Gastrocnemius medialis (tissue), 4 donors: ENCODE measurements around the gene CTTNBP2. TPM values are rescaled to one million over a fixed set of nuclear protein-coding genes. Genes with fewer than 3 reads are reported as not detected.

ENCODE experiments used
- ATAC-seq, 2 donors: fragments of 150-250 bp; one replicate each; pipeline ENCODE4 v1.9.1; 2016
- DNase-seq, 2 donors: peaks; one replicate each; pipeline ENCODE4 v3.0.0-alpha.2; 2019
- H3K27ac ChIP-seq, 4 donors: fragments of 200-600 bp; sonication (generic); 1 replicate in 1 of 4; 2 replicates in 3 of 4; pipeline ENCODE4 v1.5.1; 2016 to 2018; ENCODE audit warnings: mild to moderate bottlenecking in 2 of 4, moderate library complexity in 1 of 4
- H3K27me3 ChIP-seq, 3 donors: fragments of 200-600 bp; sonication (generic) in 2 of 3; 1 replicate in 1 of 3; 2 replicates in 2 of 3; pipeline versions ENCODE4 v1.5.1 to v1.6.0; 2016 to 2019; ENCODE audit warnings: mild to moderate bottlenecking in 1 of 3, moderate library complexity in 1 of 3
- H3K36me3 ChIP-seq, 2 donors: fragments of 200-600 bp; sonication (generic) in 1 of 2; one replicate each; pipeline ENCODE4 v1.5.1; 2017 to 2018
- H3K4me1 ChIP-seq, 2 donors: fragments of 200-600 bp; sonication (generic) in 1 of 2; one replicate each; pipeline ENCODE4 v1.5.1; 2016 to 2017; ENCODE audit warnings: mild to moderate bottlenecking in 2 of 2
- H3K4me3 ChIP-seq, 4 donors: fragments of 200-600 bp; sonication (generic) in 3 of 4; 1 replicate in 1 of 4; 2 replicates in 3 of 4; pipeline ENCODE4 v1.5.1; 2016 to 2019; ENCODE audit warnings: mild to moderate bottlenecking in 2 of 4
- H3K9me3 ChIP-seq, 3 donors: fragments of 200-600 bp; sonication (generic) in 2 of 3; 1 replicate in 1 of 3; 2 replicates in 2 of 3; pipeline ENCODE4 v1.5.1; 2016 to 2019
- POLR2A ChIP-seq, 2 donors: fragments of 450-650 bp; IDR thresholded peaks; one replicate each; pipeline ENCODE4 v1.6.1; 2017; ENCODE audit warnings: antibody characterized with exemption in 2 of 2, mild to moderate bottlenecking in 2 of 2, moderate library complexity in 2 of 2
- in situ Hi-C, 4 donors: fragments of 200-750 bp; cut with MboI; loops; one replicate each; pipeline versions ENCODE4 v1.15.0 to v1.8.0; 2017; ENCODE audit warnings: low sequenced_read_pairs in 4 of 4
- intact Hi-C: fragments of 100-400 bp; cut with DNase I; formaldehyde crosslinking; loops from one replicate; pipeline ENCODE4 v1.15.1; 2023; ENCODE audit warnings: low total_unique reads
- total RNA-seq, 4 donors: library from RNA; depleted of rRNA; stranded (reverse); fragments of >200 nt; gene quantifications; one replicate each; pipeline versions ENCODE4 v1.1.0 to v1.2.3, GENCODE V29; 2016
- TF ChIP-seq, protein P1 (sequence below), 5 experiments: fragments of 450-650 bp in 3 of 5; fragments of 200-600 bp in 2 of 5; sonication (generic) in 2 of 5; IDR thresholded peaks in 4 of 5; conservative IDR thresholded peaks in 1 of 5; 1 replicate in 4 of 5; 2 replicates in 1 of 5; pipeline ENCODE4 v1.5.1; 2016 to 2019; ENCODE audit warnings: antibody characterized with exemption in 5 of 5, mild to moderate bottlenecking in 3 of 5, moderate library complexity in 3 of 5

The CTTNBP2 gene
- total RNA-seq, 4 donors from 2014 or later = 0.49 to 1.8 (median 1.5) TPM

DNA sequence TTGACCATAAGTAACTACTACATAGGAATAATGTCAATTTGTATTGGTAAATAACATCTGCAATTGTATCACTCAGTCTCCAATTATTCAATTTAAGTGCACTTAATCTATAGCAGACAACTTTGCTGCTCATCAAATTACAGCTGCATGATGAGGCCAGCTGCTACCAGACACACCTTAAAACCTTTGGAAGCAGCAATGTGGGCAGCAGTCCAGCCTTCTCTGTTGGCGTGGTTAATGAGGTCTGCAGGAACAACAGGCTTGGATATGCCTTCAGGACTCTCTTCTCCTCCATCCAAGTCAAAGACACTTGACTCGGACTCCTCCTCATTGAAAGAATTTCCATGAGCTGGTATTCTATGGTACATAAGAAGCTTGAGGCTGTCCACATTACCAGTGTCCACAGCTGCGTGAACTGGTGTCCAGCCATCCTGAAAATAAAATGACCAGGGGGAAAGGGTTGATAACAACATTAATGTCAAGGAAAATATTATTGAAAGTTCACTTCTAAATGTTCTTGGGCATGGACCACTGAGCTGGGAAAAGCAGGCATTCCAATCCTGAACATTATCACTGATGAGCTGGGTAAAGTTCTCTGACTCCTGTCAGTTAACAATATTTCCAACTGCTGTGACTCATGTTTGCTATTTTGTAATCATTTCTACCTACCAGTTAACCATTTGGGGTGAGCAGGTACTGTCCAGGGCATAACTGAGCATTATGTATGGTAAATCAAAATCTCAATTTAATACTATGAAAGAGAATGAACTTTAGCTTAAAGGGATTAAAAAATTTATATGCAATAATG is 95.7 kb downstream of the CTTNBP2 start:
- Histone ChIP-seq H3K27ac (no peak overlapping the region), H3K27me3 (no peaks in the 10 kb centered on the region), H3K4me1 (no peaks in the 10 kb centered on the region), H3K9me3 (no peaks in the 10 kb centered on the region), H3K36me3 (no peaks in the 10 kb centered on the region), H3K4me3 (no peak overlapping the region)
- TF ChIP-seq, protein P1, sequence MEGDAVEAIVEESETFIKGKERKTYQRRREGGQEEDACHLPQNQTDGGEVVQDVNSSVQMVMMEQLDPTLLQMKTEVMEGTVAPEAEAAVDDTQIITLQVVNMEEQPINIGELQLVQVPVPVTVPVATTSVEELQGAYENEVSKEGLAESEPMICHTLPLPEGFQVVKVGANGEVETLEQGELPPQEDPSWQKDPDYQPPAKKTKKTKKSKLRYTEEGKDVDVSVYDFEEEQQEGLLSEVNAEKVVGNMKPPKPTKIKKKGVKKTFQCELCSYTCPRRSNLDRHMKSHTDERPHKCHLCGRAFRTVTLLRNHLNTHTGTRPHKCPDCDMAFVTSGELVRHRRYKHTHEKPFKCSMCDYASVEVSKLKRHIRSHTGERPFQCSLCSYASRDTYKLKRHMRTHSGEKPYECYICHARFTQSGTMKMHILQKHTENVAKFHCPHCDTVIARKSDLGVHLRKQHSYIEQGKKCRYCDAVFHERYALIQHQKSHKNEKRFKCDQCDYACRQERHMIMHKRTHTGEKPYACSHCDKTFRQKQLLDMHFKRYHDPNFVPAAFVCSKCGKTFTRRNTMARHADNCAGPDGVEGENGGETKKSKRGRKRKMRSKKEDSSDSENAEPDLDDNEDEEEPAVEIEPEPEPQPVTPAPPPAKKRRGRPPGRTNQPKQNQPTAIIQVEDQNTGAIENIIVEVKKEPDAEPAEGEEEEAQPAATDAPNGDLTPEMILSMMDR (IDR thresholded peaks at IDR 0.05 in 4 of 5, conservative IDR thresholded peaks at IDR 0.05 in 1 of 5) = no peak
- TF ChIP-seq POLR2A (IDR thresholded peaks at IDR 0.05) = no peak
- no peak for ATAC-seq
- intact Hi-C loops (no loop called here), in situ Hi-C loops (no loop called here)
- no peak for DNase-seq

DNA sequence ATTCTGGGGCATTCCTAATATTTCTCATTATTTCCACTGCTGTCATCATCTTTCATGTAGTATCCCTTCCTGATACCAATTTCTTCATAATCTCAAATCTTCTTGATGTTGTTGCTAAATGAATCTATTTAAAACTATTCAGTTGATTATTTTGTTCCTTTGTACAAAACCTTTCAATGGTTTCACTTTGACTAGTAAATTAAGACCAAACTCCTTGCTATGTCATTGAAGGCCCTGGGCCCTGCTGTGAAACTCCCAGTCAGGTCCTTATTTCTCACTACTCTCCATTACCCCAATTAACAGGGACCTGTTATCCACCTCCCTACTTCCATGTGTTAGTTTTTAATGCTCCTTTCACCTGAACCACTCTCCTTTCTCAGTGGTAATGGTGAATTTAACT is 97.0 kb downstream of the CTTNBP2 start:
- no peaks in the 10 kb centered on the region for H3K27me3 ChIP-seq
- H3K27ac ChIP-seq = no peak overlapping the region
- H3K4me3 ChIP-seq = no peak overlapping the region
- DNase-seq (no peak), ATAC-seq (no peak)
- no peak for TF ChIP-seq POLR2A (IDR thresholded peaks at IDR 0.05)
- TF ChIP-seq, protein P1 (IDR thresholded peaks at IDR 0.05 in 4 of 5, conservative IDR thresholded peaks at IDR 0.05 in 1 of 5) = no peak
- no peaks in the 10 kb centered on the region for H3K4me1 ChIP-seq
- intact Hi-C loops = no loop called here
- no peaks in the 10 kb centered on the region for H3K36me3 ChIP-seq
- in situ Hi-C loops = no loop called here
- no peaks in the 10 kb centered on the region for H3K9me3 ChIP-seq

- Histone ChIP-seq H3K4me1 (no peaks in the 10 kb centered on the region), H3K27ac (no peak overlapping the region), H3K9me3 (no peaks in the 10 kb centered on the region), H3K4me3 (no peak overlapping the region), H3K27me3 (no peaks in the 10 kb centered on the region), H3K36me3 (no peaks in the 10 kb centered on the region)
- TF ChIP-seq, protein P1 (IDR thresholded peaks at IDR 0.05 in 4 of 5, conservative IDR thresholded peaks at IDR 0.05 in 1 of 5) = no peak
- TF ChIP-seq POLR2A (IDR thresholded peaks at IDR 0.05) = no peak
- in situ Hi-C loops (no loop called here), intact Hi-C loops (no loop called here)
- ATAC-seq = no peak
- no peak for DNase-seq
Measured at GRCh38 chr7:117775801-117776200, 97.4 kb downstream of the CTTNBP2 start.

DNA sequence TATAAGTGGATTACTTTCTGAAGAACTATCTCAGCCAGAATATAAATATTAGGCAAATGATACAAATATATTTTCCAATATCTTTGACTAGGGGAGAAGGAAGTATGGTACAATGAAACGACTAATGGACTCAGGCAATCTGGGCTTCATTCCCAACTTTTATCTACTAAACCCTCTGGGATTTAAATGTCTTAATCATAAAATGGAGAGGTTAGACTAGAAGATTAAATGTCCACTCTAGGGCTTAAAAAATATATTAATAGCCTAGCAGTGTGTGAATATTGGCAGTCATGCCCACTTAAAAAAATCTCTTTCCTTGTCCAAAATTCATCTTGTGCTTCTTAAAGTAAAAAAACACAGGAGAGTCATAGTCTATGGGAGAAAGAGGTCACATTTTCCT is 98.3 kb downstream of the CTTNBP2 start:
- Histone ChIP-seq H3K27me3 (no peaks in the 10 kb centered on the region), H3K4me1 (no peaks in the 10 kb centered on the region), H3K27ac (no peak overlapping the region), H3K9me3 (no peaks in the 10 kb centered on the region), H3K36me3 (no peaks in the 10 kb centered on the region), H3K4me3 (no peak overlapping the region)
- TF ChIP-seq, protein P1 (IDR thresholded peaks at IDR 0.05 in 4 of 5, conservative IDR thresholded peaks at IDR 0.05 in 1 of 5) = no peak
- no peak for TF ChIP-seq POLR2A (IDR thresholded peaks at IDR 0.05)
- DNase-seq (no peak), ATAC-seq (no peak)
- intact Hi-C loops = no loop called here
- in situ Hi-C loops = loop anchor here in 1 of 4 donors (25.0 kb wide), 1 partner anchor 337 kb away; no protein-coding TSS in a partner anchor
